RCC 7860 (cell line): ENCODE results near the gene NTMT1.
A peak's percentile ranks its signal among the peaks of the same experiment; 100 is the strongest.

Experiments
- DNase-seq: peaks from one replicate; pipeline ENCODE4 v3.0.0-alpha.2; 2015; ENCODE audit warnings: low spot score
- FAIRE-seq: peaks from 2 replicates; lab custom pipeline; 2012; peaks lifted over from hg19 to GRCh38; lab: Jason Lieb, UNC

The NTMT1 gene

GRCh38 chr9:129672702-129673101 is 46.7 kb downstream of the NTMT1 start:
- no peak for DNase-seq
- FAIRE-seq, result no peak

- FAIRE-seq, result no peak
- no peak for DNase-seq
These were observed 47.6 kb downstream of the NTMT1 start for GRCh38 chr9:129673602-129674001.

GRCh38 chr9:129674229-129674628 is 48.3 kb downstream of the NTMT1 start:
- no peak for DNase-seq
- FAIRE-seq, result no peak

GRCh38 chr9:129675620-129676019 is 49.7 kb downstream of the NTMT1 start:
- no peak for FAIRE-seq

GRCh38 chr9:129676287-129676686 is 50.3 kb downstream of the NTMT1 start:
- DNase-seq, result no peak
- no peak for FAIRE-seq

More at GRCh38 chr9:129675620-129676019, 49.7 kb downstream of the NTMT1 start:
- no peak for DNase-seq

GRCh38 chr9:129676975-129677374 is 51.0 kb downstream of the NTMT1 start:
- DNase-seq (no peak), FAIRE-seq (no peak)

GRCh38 chr9:129677456-129677855 is 51.5 kb downstream of the NTMT1 start:
- no peak for FAIRE-seq
- DNase-seq, result no peak

- FAIRE-seq (no peak), DNase-seq (no peak)
These were observed 52.9 kb downstream of the NTMT1 start for GRCh38 chr9:129678844-129679243.

GRCh38 chr9:129679537-129679936 is 53.6 kb downstream of the NTMT1 start:
- no peak for DNase-seq
- FAIRE-seq, result no peak

GRCh38 chr9:129681924-129682323 is 56.0 kb downstream of the NTMT1 start:
- FAIRE-seq (no peak), DNase-seq (no peak)

GRCh38 chr9:129682381-129682780 is 56.4 kb downstream of the NTMT1 start:
- no peak for FAIRE-seq
- DNase-seq, result no peak

- FAIRE-seq, result peak; percentile 79
- DNase-seq, result peak; percentile 74
These were observed 59.4 kb downstream of the NTMT1 start for GRCh38 chr9:129685220-129685932.
